BE2C (cell line): ENCODE results near the gene CMTM7.

Source experiments
- DNase-seq: peaks from one replicate; pipeline ENCODE4 v3.0.0-alpha.2; 2020
- H3K27me3 ChIP-seq: fragments of 250-450 bp; sonication (Bioruptor Pico); 2 replicates; pipeline ENCODE4 v1.5.1; 2020; ENCODE audit warnings: mild to moderate bottlenecking
- H3K36me3 ChIP-seq: fragments of 250-450 bp; sonication (Bioruptor Pico); 2 replicates; pipeline ENCODE4 v1.5.1; 2020; ENCODE audit warnings: mild to moderate bottlenecking
- H3K4me1 ChIP-seq: fragments of 250-450 bp; sonication (Bioruptor Pico); 2 replicates; pipeline ENCODE4 v1.5.1; 2020
- H3K4me3 ChIP-seq: 2 replicates; pipeline ENCODE4 v1.5.1; 2011; ENCODE audit warnings: low read depth, low read length
- H3K9me3 ChIP-seq: fragments of 250-450 bp; sonication (Bioruptor Pico); 2 replicates; pipeline ENCODE4 v1.5.1; 2020
- TF ChIP-seq, protein P1 (sequence below): IDR thresholded peaks from 2 replicates; pipeline ENCODE4 v1.5.1; 2012; ENCODE audit warnings: mild to moderate bottlenecking, low read depth, low read length

The CMTM7 gene

DNA sequence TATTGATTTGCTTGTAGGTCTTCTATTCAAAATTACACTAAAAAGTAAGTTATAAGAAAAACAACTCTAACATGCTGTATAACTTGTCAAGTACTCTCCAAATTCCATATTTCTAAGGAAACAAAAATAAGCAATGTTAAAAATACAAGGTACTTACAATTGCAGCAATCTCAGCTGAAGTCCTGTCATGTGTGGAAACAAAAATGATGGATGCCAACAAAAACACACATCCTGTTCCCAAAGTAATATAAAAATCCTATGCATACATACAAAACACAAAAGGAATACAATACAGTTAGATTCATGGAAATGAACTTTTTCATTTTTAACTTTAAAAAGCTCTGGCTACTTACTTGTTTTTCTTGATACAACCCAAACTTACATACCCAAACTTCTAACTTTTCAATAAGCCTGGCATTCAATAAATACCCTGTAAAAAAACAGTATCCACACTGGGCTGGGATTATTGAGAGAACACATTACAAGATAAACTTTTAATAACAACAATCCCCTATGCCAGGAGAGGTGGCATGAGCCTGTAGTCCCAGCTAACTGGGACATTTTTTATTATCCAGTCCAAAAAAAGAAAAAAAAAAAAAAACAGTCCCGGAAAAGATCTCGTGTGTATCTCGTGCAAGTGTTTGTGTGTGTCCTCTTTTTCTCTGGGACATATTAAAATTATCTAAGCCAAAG is 96.3 kb downstream of the CMTM7 start:
- no peaks in the 10 kb centered on the region for H3K4me1 ChIP-seq
- H3K4me3 ChIP-seq = no peak overlapping the region
- no peaks in the 10 kb centered on the region for H3K9me3 ChIP-seq
- TF ChIP-seq, protein P1, sequence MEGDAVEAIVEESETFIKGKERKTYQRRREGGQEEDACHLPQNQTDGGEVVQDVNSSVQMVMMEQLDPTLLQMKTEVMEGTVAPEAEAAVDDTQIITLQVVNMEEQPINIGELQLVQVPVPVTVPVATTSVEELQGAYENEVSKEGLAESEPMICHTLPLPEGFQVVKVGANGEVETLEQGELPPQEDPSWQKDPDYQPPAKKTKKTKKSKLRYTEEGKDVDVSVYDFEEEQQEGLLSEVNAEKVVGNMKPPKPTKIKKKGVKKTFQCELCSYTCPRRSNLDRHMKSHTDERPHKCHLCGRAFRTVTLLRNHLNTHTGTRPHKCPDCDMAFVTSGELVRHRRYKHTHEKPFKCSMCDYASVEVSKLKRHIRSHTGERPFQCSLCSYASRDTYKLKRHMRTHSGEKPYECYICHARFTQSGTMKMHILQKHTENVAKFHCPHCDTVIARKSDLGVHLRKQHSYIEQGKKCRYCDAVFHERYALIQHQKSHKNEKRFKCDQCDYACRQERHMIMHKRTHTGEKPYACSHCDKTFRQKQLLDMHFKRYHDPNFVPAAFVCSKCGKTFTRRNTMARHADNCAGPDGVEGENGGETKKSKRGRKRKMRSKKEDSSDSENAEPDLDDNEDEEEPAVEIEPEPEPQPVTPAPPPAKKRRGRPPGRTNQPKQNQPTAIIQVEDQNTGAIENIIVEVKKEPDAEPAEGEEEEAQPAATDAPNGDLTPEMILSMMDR = no peak
- H3K27me3 ChIP-seq = no peaks in the 10 kb centered on the region
- no peaks in the 10 kb centered on the region for H3K36me3 ChIP-seq
- DNase-seq = no peak

DNA sequence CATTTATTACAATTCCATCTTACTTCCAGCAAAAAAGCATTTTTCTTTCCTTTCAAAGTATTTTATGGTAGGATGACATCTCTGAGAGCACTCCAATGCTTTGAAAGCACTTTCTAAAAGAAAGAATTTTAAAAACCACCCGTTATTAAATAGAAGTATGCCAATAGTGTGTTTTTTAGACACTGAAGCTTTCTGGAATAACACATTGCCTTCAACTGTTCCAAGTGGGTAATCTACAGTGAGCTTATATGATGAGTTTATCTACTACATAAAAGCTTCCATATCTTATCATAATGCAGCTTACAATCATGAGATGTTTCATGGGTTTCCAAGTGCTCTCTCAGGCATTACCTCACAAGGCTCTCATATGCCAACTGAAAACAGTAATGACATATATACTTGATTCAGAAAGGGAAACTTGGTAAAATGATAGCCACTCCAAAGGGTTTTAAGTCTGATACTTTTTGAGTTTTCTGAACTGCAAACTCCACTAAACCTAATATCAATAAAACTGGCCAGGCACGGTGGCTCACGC is 96.9 kb downstream of the CMTM7 start:
- H3K9me3 ChIP-seq = no peaks in the 10 kb centered on the region
- H3K4me3 ChIP-seq = no peak overlapping the region
- H3K4me1 ChIP-seq = no peaks in the 10 kb centered on the region
- H3K27me3 ChIP-seq = no peaks in the 10 kb centered on the region
- no peak for DNase-seq
- H3K36me3 ChIP-seq = no peaks in the 10 kb centered on the region
- TF ChIP-seq, protein P1 = no peak

DNA sequence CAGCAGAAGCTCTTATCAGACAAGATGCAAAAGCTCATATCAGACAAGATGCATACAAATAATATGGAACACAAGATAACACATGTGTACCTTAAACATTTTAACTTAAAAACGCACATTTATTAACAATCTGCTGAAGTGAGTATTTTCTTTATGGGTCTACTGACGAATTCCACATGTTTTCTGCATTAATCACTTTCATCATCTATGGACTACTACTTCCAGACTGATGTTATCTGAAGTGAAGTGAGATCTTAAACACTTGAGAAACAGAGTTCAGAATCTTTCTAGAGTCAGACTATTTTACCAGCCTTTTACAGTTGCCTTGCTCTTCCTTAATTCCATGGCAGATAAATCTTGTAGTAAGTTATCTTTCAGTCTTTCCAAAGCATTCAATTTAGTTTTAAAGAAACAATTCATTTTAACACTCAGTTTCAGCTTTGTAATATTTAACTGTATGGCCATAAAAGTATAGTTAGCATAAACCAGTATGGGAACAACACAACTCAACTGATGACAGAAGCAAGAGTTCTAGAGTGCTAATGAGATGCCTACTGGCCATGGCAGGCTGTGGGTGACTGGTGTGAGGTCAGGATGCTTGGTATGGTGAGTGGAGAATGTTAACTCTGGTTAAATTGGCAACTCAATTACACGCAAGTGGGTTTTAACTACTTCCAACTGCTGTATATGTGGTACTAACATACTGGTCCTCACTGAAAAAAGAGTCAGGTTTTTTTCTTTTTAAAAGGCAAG is 101.2 kb downstream of the CMTM7 start:
- H3K4me3 ChIP-seq = no peak overlapping the region
- DNase-seq = no peak
- H3K9me3 ChIP-seq = no peaks in the 10 kb centered on the region
- TF ChIP-seq, protein P1 = no peak
- no peaks in the 10 kb centered on the region for H3K4me1 ChIP-seq
- no peaks in the 10 kb centered on the region for H3K27me3 ChIP-seq
- no peaks in the 10 kb centered on the region for H3K36me3 ChIP-seq

DNA sequence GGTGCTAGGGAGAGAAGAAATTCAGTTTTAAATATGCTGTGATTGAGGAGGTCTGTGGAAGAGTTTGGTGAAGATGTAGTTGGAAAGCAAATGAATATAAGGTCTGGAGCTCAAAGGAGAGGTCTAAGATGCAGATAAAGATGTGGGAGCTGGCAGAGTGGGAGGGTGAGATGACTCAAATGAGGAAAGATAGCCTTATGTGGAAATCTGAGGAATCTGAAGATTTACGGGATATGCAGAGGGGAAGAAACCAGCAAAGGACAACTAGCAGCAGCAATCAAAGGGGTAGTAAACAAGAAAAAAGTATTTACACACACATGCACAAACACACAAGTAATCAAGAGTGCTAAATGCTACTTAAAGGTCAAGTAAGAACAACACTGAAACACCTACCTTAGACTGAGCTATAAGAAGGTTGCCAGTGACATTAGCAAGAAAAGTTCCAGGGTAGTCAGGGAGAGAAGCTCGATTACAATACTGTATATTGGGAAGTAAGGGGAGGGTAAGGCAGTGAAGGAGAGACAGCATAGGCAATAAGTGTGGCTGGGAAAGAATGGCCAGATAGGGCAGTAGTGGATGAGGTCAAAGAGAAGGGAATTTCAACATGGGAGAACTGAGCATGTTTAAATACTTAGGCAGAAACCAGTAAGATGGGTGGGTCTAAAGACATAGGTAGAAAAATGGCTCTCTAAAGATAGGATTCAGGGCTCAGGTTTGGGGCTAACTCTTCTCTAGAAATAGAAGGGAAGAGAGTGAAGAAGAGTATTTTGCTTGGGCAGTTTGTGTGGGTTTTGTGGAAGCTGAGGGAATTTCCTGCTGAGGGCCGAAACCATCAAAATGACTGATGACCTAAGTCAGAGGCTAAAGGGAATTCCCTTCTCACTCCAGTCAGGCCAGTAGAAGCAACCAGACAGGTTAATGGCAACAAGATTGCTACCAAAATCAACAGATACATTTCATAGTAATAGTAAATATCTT is 102.1 kb downstream of the CMTM7 start:
- DNase-seq = no peak
- no peak overlapping the region for H3K4me3 ChIP-seq

DNA sequence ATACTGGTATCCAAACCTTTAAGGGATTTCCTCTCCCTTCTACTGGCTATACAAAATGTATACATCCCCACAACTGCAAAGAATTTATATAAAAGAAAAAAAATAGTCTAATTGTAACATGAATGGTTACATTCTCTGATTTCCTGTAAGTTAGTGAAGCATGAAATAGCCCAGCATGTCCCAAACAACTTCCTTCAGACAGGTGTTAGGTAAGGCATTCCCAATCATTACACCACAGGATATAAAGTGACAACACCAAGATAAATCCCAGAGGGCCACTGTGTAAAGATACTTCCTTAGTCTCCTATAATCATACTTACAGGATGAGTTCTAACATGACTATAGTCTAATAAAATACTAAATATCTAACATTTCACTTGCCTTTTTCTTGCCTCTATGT is 103.4 kb downstream of the CMTM7 start:
- TF ChIP-seq, protein P1 = no peak
- no peaks in the 10 kb centered on the region for H3K27me3 ChIP-seq
- H3K36me3 ChIP-seq = no peaks in the 10 kb centered on the region
- no peak overlapping the region for H3K4me3 ChIP-seq
- DNase-seq = no peak
- no peaks in the 10 kb centered on the region for H3K4me1 ChIP-seq
- no peaks in the 10 kb centered on the region for H3K9me3 ChIP-seq

More for the DNA sequence above, 102.1 kb downstream of the CMTM7 start:
- H3K36me3 ChIP-seq = no peaks in the 10 kb centered on the region
- no peaks in the 10 kb centered on the region for H3K4me1 ChIP-seq
- H3K9me3 ChIP-seq = no peaks in the 10 kb centered on the region
- TF ChIP-seq, protein P1 = no peak
- H3K27me3 ChIP-seq = no peaks in the 10 kb centered on the region
